GM12892 (cell line): ENCODE results near the gene PHRF1.

Experiments used
- DNase-seq: peaks from one replicate; pipeline ENCODE4 v3.0.0; 2011; ENCODE audit not compliant: insufficient read length
- FAIRE-seq: peaks from 2 replicates; lab custom pipeline; 2011; peaks lifted over from hg19 to GRCh38; lab: Jason Lieb, UNC
- POLR2A ChIP-seq: IDR thresholded peaks from 2 replicates; pipeline ENCODE4 v1.6.1; 2011; ENCODE audit warnings: low read depth, low read length, control low read depth
- POLR2AphosphoS5 ChIP-seq: IDR thresholded peaks from 2 replicates; pipeline ENCODE4 v1.6.1; 2011; ENCODE audit warnings: low read depth, low read length, control low read depth
- TAF1 ChIP-seq: IDR thresholded peaks from 2 replicates; pipeline ENCODE4 v1.6.1; 2011; ENCODE audit warnings: low read depth, mild to moderate bottlenecking, control low read depth, low read length, borderline replicate concordance

The PHRF1 gene

GRCh38 chr11:554428-555226, 21.6 kb upstream of the PHRF1 start:
- DNase-seq (peak; percentile 89), FAIRE-seq (peak; percentile 97)
- TF ChIP-seq TAF1 (no peak), POLR2AphosphoS5 (no peak), POLR2A (no peak)

GRCh38 chr11:555227-555779, 21.0 kb upstream of the PHRF1 start:
- no peak for FAIRE-seq
- TF ChIP-seq POLR2A (no peak), TAF1 (no peak)
- no peak for DNase-seq

GRCh38 chr11:555780-556661, 20.2 kb upstream of the PHRF1 start:
- FAIRE-seq (peak; percentile 66), DNase-seq (no peak)
- no peak for TF ChIP-seq TAF1
- no peak for TF ChIP-seq POLR2AphosphoS5
- no peak for TF ChIP-seq POLR2A

DNA sequence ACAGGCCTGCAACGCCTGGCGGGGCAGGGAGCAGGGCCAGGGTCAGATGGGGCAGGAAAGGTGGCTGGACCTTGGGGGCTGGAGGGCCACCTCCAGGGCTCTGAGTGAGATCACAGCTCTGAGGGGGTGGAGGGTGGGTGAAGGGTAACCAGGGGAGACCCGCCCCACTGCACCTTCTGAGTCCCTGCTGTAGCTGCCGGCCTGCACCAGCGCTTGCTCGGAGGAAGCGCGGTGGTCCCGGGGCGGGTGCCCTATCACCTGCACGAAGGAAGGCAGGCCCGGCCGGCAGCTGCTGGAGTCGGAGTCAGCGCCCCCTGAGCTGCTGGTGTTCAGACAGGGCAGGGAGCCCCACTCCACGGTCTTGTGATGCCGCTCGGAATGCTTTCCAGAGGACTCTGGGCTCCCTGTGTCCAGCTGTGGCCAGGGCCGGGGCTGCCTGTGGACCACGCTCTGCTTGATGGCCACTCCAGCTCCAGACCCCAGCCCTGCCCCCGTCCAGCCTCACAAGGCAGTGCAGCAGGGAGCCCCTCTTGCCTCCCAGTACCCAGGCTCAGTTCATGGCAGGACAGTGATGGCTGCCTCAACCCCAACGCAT, 19.5 kb upstream of the PHRF1 start:
- FAIRE-seq (no peak), DNase-seq (no peak)

GRCh38 chr11:557328-558132, 18.7 kb upstream of the PHRF1 start:
- no peak for FAIRE-seq

More for the DNA sequence above, 19.5 kb upstream of the PHRF1 start:
- TF ChIP-seq POLR2AphosphoS5 (no peak), POLR2A (no peak)

GRCh38 chr11:558503-558902, 17.8 kb upstream of the PHRF1 start:
- TF ChIP-seq POLR2A, result no peak
- no peak for TF ChIP-seq TAF1
- DNase-seq (no peak), FAIRE-seq (no peak)

More at GRCh38 chr11:557328-558132, 18.7 kb upstream of the PHRF1 start:
- DNase-seq, result no peak
- no peak for TF ChIP-seq POLR2A
- no peak for TF ChIP-seq POLR2AphosphoS5
- no peak for TF ChIP-seq TAF1

DNA sequence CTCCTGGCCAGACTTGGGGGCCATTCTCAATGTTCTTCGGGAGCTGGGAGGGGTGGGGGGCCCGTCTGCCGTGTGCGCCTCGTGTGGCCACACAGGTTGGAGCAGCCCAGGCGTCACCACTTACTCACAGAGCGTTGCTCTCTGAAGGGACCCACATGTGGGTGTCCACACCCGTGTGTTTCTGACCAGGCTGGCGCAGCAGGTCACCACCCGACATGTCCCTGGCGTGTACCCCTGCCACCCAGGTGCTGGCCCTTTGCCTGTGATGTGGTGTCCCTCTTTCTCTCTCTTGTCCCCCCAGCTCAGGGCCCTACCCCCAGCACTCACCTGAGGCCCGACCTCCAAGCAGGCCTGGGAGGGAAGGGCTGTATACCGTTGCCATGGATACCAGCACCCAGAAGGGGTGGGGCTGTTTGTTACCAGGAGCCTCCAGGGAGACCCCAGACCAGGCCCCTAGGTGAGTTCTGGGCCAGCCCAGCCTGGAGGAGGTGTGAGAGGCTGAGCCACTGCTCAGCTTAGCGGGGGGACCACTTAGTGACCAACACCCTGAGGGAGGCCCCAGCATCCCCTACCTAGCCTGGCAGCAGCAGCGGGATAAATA, 17.1 kb upstream of the PHRF1 start:
- TF ChIP-seq POLR2A, result no peak
- FAIRE-seq (no peak), DNase-seq (no peak)

DNA sequence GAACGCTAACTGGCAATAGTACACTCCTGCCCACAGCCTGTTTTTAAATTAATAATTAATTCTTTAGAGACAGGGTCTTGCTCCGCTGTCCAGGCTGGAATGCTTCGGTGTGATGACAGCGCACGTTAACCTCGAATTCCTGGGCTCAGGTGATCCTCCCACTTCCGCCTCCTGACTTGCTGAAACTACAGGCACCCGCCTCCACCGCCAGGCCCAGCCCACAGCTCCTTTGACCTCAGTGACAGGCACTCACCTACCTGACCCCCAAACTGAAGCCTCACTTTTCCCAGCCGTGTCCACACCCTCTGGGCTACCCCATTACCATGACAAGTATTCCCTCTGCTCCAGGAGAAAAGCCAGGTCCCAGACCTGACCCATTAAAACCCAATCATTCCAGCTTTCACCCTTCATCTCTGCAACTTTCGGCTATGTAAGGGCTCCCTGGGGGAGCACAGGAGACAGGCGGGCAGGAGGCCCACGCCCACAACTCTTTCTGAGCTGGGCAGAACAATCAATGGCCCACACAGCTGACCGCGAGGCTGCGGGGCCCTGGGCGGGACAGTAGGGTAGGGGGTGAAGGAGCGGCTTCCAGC, 16.5 kb upstream of the PHRF1 start:
- FAIRE-seq, result peak; percentile 38
- DNase-seq, result no peak
- TF ChIP-seq TAF1 (no peak), POLR2A (no peak), POLR2AphosphoS5 (no peak)

- DNase-seq, result peak; percentile 100
- FAIRE-seq, result peak; percentile 99
- TF ChIP-seq POLR2A (0 out of 2 replicates have a peak, but pooled peaks have one; percentile 20), POLR2AphosphoS5 (no peak)
Observed at GRCh38 chr11:560305-561147, 15.7 kb upstream of the PHRF1 start, which contains the start of the genes LMNTD2 and RASSF7. Gene LMNTD2 (minus strand): TSS chr11:560738. CDS start chr11:560716, 22 bp downstream. Gene RASSF7 (plus strand): TSS chr11:560970. CDS start chr11:561769, 799 bp downstream.
